ENCODE measurements around the gene CERK. TPM values are rescaled to one million over a fixed set of nuclear protein-coding genes. Genes with fewer than 3 reads are reported as not detected.
"Not testable (repeated sequence)": the region's sequence is repeated elsewhere in the genome, so short reads cannot be mapped to it uniquely, and the experiment has no call there.

CERK gene
- total RNA-seq, 1 donor from 2014 or later, result 42.0 TPM

DNA sequence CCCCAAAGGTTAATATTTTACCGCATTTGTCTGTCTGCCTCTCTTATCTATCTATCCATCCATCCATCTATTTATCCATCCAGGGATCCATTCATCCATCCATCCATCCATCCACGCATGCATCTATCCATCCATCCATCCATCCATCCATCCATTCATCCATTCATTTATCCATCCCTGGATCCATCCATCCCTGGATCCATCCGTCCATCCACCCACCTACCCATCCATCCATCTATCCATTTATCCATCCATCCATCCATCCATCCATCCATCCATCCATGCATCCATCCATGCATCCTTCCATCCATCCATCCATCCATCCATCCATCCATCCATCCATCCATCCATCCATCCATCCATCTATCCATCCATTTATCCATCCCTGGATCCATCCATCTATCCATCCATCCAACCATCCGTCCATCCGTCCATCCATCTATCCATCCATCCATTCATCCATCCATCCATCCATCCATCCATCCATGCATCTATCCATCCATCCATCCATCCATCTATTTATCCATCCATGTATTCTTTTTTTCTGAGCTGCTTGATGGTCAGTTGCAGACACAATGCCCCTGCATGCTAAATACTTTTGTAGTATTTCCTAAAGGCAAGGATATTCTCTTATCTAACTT lies 95.1 kb downstream of the CERK start:
- not testable (repeated sequence) for DNase-seq

DNA sequence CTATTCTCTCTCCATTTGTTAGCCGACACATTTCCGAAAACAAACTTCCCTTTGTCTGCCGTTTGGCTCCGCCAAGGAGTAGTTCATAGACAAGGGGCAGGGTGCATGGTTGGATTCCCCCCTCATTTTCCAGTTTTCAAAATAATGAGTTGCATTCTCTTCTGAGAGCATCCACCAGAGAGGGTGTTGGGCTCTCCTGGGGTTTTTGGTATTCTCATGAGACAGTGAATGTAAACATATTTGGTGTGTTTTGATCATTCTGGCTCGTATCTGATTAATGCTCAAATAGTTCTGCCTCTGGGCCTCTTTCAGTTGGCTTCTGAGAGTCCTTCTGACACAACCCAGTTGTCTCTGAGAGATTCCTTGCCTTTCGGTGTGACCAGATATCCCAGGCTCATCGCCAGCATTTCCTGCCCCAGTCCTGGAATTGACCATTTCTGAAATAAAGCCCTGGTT lies 96.2 kb downstream of the CERK start:
- DNase-seq, result no peak

DNA sequence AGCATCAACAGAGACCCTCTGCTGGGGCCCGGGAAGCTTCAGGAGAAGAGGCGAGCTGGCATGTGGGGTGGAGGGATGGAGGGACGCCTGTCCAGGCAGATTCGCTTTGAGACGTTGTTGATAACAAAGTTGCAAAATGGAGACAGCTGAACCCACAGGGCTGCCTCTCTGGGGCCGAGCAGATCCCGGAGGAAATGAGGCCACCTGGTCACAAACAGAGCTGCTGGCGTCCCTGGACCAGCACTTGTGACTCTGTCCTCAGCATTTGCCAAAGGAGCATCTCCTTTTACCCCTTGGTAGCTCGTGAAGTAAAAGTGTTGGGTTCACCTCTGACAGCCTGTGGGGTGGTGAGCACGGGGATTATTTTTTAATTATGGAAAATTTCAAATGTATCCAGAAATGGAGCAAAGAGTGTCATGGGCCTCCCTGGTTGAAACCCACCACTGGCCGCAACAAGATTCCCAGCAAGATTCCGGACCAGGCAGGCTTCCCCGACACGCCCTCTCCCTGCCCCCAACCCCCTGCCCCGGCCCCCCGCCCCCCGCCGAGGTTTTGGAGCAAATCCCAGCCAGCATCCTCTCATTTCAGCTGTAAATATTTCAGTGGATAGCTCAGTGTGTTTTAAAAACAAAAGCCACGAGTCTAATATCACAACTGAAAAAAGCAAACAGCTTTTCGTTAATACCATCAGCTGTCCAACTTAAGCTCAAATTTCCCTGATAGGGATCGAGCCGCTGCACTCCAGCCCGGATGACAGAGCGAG lies 97.6 kb downstream of the CERK start:
- DNase-seq, result no peak

DNA sequence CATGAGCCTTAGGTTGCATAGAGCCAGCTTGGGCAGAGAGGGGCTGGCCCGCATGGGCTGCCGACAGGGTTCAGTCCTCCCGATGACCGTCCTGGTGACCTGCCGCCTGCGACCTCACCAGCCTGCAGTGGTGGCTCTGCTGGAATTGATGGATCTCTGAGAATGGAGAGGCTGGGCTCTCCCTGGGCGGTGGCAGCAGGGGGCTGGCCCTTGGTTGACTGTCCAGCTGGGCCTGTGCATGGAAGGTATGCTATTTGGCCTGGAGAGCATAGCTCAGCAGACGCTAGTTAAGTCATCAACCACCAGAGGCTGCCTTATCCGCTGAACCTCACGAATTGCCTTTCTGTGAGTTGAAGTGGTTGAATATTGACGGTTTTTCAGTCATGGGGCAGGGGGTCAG lies 98.2 kb downstream of the CERK start:
- no peak for DNase-seq

DNA sequence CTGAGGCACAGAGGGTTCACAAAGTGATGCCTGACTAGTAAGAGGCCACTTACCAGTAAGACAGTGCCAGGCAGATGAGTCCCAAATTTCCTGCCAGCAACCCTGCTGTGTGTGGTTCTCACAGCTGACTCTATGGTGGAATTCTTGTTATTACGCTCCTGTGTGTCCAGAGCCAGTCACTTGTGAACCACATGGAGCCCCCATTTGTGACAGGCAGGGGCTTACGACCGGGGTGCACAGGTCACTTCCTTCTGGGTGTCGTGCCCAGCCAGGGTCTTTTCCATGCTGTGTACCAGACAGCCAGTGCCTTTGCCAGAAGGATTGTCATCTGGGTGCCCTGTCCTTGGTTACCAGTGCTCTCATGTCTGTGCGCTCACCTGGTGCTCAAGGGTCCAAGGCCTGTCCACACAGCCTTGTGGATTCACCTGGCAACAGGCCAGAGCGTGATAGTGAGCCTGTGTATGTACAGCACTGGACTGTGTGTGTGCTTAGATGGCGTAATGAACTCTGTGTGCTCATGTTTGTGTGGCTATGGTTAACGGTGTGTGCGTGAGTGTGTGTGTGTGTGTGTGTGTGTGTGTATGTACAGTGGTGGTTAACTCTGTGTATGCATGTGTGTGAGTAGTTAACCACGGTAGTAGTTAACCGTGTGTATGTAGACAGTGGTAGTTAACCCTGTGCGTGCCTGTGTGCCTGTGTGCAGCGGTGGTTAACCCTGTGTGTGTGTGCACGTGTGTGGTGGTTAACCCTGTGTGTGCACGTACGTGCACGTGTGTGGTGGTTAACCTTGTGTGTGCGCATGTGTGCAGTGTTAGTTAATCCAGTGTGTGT lies 99.2 kb downstream of the CERK start:
- no peak for DNase-seq

DNA sequence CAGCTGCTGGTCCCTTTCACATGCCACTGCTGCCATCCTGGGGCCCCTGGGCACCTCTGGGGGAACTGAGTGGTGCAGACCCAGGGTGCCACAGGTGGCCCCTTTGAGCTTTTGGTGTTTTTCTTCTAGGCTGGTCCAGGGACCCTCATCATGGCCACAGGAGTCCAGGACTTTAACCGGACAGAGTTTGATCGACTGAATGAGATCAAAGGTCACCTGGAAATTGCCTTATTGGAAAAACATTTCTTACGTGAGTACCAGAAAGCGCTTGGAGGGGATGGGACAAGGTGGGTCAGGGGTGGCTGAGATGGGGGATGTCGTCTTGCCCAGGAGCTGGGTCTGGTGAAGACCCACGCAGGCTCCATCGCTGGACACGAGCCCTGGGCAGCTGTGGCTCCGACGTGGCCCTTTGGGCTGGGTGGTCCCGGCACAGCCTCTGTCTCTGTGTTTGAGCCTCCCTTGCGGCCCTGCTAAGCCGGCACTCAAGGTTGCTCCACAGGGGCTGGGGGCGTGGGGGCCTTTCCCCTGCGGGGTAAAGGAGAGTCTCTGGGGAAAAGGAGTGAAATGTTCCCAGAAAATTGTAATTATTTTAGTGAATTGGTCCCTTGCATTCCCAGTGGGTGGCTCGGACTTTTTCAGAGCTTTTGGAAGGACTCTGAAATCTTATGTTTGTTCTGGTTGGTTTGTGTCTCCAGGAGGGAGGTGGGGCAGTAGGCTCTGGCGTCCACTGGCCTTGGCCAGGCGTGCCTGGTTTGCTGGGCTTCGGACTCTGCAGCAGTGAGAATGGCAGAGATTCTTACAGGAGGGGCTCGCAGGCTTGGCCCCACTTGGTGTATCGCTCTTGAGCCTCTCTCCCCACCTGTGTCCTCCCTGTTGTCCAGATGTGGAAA lies 100.1 kb downstream of the CERK start:
- DNase-seq, result no peak

DNA sequence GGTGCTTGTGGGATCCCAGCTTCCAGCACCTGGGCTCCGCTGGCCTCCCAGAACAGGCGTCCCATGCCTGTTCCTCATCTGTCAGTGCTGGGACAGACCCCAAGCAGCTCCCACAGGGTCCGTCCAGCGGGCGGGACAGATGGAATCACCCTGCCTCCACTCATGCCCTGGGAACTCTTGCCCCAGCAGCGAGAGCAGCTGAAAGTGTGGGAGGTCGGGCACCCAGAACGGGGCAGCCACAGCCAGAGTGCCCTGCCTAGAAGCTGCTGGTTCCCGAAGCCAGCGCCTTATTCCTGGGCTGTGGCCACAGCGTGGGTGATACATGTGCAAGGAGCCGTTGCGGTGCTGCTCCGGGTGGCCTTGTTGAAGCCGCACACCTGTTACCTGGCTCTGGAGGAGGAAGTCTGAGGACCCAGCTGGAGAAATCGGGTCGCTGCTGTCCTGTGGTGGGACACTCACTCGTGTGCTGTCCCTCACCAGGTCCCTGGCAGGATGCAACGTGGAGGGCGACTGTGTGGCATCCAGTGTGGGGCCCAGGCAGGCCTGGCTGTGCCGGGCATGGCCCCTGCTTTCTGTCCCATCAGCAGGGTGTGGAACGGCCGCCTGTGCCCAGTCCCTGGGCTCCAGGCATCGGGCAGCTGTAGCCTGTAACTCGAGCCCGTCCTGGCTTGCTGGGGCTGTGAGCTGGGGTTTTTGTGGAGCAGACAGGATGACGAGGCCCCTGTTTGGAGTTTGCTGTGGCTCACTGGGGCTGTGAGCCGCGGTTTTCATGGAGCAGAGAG lies 101.6 kb downstream of the CERK start:
- DNase-seq, result no peak

DNA sequence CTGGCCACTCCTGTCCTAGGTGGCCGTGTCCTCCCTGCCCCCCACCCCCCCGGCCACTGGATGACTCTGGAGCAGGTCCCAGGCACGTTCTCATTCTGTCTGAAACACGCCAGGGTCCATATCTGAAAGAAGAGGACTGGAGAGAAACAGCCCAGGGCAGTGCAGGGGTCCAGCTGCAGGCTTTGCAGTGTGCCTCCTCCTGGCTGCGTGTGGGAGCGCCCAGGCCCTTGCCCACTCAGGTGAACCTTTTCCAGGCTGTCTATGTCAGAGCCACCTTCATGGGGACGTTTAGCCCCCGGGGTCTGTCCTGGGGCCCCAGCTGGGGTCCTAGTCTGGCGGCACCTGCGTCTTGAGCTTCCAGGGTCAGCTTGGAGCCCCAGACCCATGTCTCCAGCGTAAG lies 102.3 kb downstream of the CERK start:
- DNase-seq, result no peak

DNA sequence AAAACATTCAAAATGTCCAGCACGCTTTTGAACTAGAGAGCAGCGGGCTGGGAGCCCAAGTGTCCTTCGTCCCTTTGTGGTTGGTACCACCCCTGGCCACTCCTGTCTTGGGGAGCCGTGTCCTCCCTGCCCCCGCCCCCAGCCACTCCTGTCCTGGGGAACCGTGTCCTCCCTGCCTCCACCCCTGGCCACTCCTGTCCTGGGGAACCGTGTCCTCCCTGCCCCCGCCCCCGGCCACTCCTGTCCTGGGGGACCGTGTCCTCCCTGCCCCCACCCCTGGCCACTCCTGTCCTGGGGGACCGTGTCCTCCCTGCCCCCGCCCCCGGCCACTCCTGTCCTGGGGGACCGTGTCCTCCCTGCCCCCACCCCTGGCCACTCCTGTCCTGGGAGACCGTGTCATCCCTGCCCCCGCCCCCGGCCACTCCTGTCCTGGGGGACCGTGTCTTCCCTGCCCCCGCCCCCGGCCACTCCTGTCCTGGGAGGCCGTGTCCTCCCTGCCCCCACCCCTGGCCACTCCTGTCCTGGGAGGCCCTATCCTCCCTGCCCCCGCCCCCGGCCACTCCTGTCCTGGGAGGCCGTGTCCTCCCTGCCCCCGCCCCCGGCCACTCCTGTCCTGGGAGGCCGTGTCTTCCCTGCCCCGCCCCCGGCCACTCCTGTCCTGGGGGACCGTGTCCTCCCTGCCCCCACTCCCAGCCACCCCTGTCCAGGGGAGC lies 102.9 kb downstream of the CERK start:
- not testable (repeated sequence) for DNase-seq

Other genes with a start within 250 kb of the CERK start
- gene CELSR1, start 200.6 kb downstream of the CERK start, total RNA-seq, result 4.1 TPM
- gene GRAMD4, start 117.9 kb downstream of the CERK start, total RNA-seq, result 55.8 TPM
- gene TBC1D22A, start 24.4 kb upstream of the CERK start, total RNA-seq, result 4.5 TPM

Measured in occipital lobe (tissue), 2 donors.